GM18861 (cell line): ENCODE data around the gene PPP2R2C.

ENCODE experiments used
- ATAC-seq: cut with Tn5 transposase; IDR thresholded peaks from one replicate; pipeline ENCODE4 v1.9.1; 2021; ENCODE audit not compliant: unreplicated experiment

PPP2R2C gene

GRCh38 chr4:6472387-6473263 lies at the start of gene PPP2R2C:
TSS of gene PPP2R2C (minus strand) at chr4:6472614. CDS start at chr4:6472229, 385 bp downstream.
- ATAC-seq: no peak

- no peak for ATAC-seq
These were observed 48.6 kb upstream of the PPP2R2C start for GRCh38 chr4:6520978-6521377.

DNA sequence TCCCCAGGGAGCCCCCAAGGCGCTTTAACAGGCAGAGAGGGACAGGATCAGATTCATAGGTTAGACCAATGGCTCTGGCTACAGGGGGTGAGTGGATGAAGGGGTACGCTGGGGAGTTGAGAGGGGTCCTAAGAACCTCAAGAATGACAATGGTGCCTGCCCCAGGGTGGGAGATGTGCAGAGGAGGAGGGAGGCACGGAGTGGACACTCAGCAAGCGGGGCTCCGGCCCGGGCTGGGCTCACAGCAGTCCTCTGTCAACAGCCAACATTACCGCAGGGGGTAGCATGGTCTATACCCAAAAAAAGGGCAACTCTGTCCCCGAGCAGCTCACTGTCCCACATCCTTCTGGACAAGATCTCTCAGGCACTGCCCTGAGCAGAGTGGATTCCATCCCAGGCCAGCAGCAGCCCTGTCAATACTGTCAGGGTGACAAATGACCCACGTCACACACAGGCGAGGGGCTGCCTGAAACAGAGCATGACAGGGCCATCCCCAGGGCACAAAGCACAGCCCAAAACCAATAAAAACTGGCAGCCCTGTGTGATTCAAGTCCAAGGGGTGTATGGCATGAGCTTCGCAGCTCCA lies 47.7 kb upstream of the PPP2R2C start:
- ATAC-seq: no peak

GRCh38 chr4:6517171-6517570 lies 44.8 kb upstream of the PPP2R2C start:
- no peak for ATAC-seq

DNA sequence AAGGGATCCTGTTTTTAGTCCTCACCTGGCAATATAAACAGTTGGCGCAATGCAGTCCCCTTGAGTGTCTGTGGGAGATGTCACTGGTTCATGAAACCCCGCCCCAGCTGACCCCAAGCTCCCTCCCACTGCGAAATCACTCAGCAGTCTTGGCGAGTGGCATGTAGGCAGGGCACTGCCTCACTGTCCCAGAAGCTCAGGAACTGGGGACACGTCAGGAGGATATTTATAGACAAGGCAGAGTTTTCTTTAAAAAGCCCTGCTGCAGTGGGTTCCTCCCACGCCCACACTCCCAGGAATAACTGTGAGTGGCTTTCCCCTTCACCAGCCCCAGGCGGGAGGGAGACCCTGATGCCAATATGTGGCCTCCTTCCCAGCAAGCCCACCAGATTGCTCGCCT lies 44.3 kb upstream of the PPP2R2C start:
- no peak for ATAC-seq

- no peak for ATAC-seq
These were observed 43.9 kb upstream of the PPP2R2C start for GRCh38 chr4:6516281-6516680.

DNA sequence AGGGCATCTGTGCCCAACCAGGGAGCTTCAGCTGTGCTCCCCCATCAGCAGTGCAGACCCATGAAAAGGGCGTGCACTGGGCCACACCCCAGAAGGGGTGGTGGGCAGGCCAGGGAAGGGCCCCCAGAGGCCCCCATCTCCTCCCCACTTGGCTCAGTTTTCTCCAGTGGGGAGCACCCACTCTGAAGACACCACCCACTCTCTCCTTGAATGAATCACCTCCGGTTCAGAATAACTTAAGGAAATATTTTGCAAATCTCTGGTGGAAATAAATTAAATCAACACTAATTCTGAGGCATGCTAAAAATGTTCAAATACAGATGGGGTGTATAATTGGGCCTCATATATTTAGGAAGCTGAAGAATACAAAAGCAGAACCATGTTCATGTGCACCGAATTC lies 41.3 kb upstream of the PPP2R2C start:
- ATAC-seq: no peak

- no peak for ATAC-seq
These were observed 37.2 kb upstream of the PPP2R2C start for GRCh38 chr4:6509587-6509986.

DNA sequence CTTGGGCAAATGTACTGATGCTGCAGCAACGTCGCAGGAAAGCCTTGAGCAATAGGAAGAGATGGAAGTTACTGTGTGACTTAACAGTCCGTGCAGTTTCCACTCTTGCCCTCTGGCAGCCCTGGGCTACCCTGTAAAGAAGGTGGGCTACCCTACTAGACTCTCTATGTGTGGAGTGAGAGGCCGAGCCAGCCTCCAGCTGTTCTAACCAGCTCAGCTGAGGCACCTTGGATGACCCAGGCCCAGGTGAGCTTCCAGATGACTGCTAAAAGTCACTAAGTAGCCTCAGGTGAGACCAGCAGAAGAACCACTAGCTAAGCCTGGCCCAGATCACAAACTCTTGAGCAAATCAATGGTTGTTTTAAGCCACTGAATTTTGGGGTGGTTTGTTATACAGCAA lies 34.9 kb upstream of the PPP2R2C start:
- ATAC-seq: no peak

- ATAC-seq: no peak
These were observed 34.3 kb upstream of the PPP2R2C start for GRCh38 chr4:6506616-6507140.

DNA sequence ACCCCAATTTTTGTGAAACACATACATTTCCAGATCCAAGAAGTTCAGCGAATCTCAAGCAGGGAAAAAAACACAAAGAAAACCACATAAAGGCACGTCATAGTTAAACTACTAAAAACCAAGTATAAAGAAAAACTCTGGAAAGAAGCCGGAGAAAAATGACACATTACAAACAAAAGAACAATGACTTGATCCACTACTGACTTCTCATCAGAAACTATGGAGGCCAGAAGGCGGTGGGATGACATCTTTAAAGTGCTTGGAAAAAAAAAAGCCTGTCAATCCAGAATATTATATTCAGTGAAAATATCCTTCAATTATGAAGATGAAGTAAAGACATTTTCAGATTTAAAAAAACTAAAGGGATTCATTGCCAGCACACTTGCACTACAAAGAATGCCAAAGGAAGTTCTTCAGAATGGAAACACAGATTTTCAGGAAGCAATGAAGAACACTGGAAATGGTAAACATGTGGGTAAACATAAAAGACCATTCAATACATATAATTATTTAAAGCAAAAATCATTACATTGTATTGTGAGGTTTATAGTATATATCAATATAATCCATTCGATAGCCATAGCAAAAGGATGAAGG lies 32.6 kb upstream of the PPP2R2C start:
- no peak for ATAC-seq

DNA sequence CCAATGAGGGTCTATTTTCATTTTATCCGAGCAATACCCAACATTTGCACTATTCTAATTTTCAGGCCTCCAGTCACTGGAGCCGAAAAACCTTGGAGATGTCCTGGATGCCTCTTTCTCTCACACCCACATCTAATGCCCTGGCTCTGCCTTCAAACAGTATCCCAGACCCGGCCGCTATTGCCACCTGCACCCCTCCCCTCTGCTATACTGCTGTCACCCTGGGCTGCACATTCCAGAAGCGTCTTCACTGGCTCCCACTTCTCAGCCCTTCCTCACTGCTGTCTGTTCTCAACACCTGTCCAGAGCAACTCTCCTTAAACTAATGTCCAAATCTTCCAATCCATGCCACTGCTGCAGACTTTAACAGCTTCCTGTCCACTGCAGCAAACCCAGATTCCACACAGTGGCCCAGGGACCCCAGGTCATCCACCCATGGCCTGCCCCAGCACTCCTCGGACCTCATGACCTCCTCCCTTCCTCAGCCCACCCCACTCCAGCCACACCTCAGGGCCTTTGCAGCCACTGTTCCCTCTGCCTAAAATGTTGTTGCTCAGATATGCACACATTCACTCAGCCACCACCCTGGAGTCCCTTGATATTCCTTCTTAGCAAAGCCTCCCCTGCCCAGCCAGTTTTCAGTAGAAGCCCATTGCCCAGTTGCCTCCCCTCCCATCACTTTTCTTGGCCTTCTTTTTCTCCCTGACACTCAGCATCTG lies 30.5 kb upstream of the PPP2R2C start:
- ATAC-seq: no peak

DNA sequence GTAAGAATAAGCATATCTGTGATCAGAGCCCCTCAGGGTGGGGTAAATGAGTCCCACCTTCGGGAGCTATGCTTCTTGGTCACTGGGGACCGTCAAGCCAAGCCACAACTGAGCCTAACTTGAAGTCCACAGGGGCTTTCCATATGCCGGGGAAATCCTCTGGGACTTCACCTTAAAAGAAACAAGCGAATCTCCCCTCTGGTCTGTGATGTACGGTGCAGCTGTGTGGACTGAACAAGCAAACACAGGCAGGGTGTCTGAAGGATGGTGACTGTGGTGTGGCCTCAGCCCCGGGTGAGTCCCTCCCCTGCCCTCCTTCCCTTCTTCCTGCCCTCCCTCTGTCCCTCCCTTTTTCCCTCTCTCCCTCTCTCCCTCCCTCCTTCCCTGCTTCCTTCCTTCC lies 29.7 kb upstream of the PPP2R2C start:
- no peak for ATAC-seq

GRCh38 chr4:6501171-6501570 lies 28.8 kb upstream of the PPP2R2C start:
- ATAC-seq: no peak

DNA sequence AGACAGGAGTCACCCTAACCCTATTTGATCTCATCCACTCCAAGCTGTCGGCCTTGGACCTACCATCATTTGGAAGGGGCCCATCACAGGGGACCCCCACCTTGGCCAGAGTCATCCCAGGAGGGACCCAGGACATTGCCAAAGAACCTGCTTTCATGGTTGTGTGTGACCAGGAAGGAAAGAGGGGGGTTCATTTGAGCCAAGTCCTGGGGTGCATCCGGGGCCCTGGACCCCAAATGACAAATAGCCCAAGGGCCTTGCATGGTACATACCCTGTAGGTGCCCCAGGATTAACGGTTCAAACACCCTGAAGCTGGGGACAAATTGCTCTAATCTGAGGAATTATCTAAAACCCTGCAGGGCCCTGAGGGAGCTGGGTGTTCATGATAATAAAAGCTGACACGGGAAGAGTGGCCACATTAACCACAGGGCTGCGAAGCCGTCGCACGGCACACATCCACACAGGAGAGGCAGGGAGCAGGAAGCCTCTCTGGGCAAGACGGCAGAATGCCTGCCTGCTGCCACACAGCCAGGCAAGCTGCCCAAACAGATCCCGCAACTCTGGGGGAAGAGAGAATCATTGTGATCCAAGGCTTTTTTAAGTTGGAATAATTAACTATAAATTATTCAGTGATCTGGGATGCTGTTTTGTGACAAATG lies 28.2 kb upstream of the PPP2R2C start:
- ATAC-seq: no peak

DNA sequence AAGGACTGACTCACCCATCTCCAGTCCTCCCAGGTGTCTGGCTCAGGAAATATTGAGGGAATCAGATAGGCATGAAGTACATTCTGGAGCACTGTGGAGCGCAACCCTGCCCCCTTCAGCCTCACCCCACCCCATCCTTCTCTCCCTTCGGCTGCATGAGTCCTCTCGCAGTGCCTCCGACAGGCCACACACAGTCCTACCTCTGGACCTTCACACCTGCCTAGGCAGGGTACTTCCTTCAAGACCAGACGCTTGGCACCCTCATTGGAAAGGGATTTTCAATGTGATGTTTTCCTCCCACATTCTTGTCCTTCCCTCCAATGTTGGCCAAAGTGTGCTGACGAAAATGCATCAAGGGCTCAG lies 26.8 kb upstream of the PPP2R2C start:
- ATAC-seq: no peak

DNA sequence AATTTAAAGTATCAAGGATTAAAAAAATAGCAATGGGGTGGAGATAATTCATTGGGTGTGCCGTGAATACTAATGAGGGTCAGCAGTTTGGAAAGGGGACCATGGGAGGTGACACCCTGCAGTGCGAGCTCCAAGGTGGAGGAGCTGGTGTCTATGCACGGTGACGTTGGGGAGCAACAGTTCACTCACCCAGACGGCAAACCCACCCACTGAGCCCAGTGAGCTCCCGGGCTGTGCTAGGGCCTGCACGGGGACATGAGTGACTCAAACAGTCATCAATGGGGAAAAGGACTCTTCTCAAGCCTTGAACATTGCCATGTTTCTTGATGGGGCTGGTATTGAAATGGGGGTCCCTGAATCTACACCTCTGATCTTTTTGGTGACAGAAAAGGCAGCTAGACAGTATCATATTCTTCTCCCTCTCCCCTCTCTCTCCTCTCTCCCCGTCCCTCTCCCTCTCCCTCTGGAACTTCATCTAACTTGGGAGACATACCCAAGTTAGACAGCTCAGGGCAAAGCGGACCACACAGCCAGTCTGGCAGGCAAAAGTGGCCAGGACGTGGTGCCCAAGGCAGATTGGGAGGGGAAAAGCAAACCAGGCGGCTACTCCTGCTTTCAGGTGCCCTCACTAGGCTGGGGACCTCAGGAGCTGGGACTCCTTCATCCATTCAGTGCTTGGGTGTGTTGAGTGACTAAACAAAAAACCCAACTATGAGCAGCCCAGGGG lies 26.3 kb upstream of the PPP2R2C start:
- no peak for ATAC-seq

GRCh38 chr4:6497796-6498195 lies 25.4 kb upstream of the PPP2R2C start:
- no peak for ATAC-seq

DNA sequence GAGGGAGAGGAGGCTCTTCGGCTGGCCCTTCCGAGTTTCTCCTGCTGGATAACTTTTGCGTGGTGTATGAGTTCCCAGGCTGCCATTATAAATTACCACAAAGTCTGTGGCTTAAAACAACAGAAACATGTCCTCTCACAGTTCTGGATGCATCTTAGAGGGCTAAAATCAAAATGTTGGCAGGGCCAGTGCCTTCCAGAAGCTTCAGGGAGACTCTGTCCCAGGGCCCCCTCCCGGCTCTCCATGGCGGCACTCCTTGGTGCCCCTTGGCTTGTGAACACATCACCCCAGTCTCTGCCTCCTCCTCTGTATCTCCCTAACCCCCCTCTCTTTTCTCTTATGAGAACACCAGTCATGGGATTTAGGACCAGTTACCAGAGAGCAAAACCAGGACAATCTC lies 23.3 kb upstream of the PPP2R2C start:
- no peak for ATAC-seq

DNA sequence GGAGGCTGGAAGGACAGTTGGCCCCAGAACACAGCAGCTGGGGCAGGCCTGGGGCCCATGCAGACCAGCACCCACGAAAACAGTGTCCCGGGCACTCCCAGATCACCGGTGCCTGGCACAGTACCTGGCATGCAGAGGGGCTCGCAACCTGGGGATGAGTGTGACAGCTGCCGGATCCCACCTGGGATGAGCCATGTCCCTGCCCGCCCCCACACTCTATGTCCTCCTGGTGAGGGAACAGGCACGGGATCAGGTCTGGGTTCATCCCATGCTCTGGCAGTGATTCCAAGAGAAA lies 22.8 kb upstream of the PPP2R2C start:
- no peak for ATAC-seq
